IMR-90 (cell line): ENCODE measurements around the gene ZNF212. TPM values are rescaled to one million over a fixed set of nuclear protein-coding genes. Genes with fewer than 3 reads are reported as not detected.

Experiments used
- ATAC-seq: fragments of 200-7000 bp; cut with Tn5 transposase; 2 replicates; pipeline ENCODE4 v1.9.1; 2020; ENCODE audit warnings: low read depth, mild to moderate bottlenecking, moderate library complexity
- BruUV-seq: library from RNA; stranded (reverse); fragments of 400-500 nt; replicated peaks from 2 replicates; lab custom pipeline; 2021; lab: Mats Ljungman, UMichigan
- CTCF ChIA-PET: fragments of 300-600 bp; formaldehyde crosslinking; extraction: SDS; loops from one replicate; lab custom pipeline; 2021; ENCODE audit warnings: antibody characterized with exemption; lab: Yijun Ruan, JAX
- POLR2A ChIA-PET: fragments of 300-600 bp; sonication (Branson Sonifier 250); formaldehyde crosslinking; loops from one replicate; lab custom pipeline; 2022; ENCODE audit warnings: antibody characterized with exemption; ENCODE audit not compliant: unreplicated experiment; lab: Charles Lee
- DNase-seq: peaks from one replicate; pipeline ENCODE4 v3.0.0; 2013
- H2AFZ ChIP-seq: replicated peaks from 2 replicates; pipeline ENCODE3; 2013; ENCODE audit warnings: low read length, mild to moderate bottlenecking; ENCODE audit not compliant: poor library complexity
- H2AK5ac ChIP-seq: 2 replicates; pipeline ENCODE4 v1.6.1; 2013; ENCODE audit warnings: low read depth, low read length, inconsistent platforms
- H2AK9ac ChIP-seq: replicated peaks from 2 replicates; pipeline ENCODE3; 2013; ENCODE audit warnings: mild to moderate bottlenecking, low read depth, low read length, moderate library complexity; ENCODE audit not compliant: poor library complexity
- H2BK120ac ChIP-seq: 2 replicates; pipeline ENCODE4 v1.6.1; 2013; ENCODE audit warnings: low read depth, low read length, inconsistent platforms
- H2BK15ac ChIP-seq: 3 replicates; pipeline ENCODE4 v1.6.1; 2013; ENCODE audit warnings: low read depth, low read length, inconsistent platforms
- H2BK20ac ChIP-seq: 2 replicates; pipeline ENCODE4 v1.6.1; 2013; ENCODE audit warnings: low read depth, mild to moderate bottlenecking, inconsistent platforms, low read length, moderate library complexity
- H2BK5ac ChIP-seq: 2 replicates; pipeline ENCODE4 v1.6.1; 2013; ENCODE audit warnings: mild to moderate bottlenecking, low read depth, low read length, inconsistent platforms; ENCODE audit not compliant: poor library complexity, severe bottlenecking
- H3K14ac ChIP-seq: replicated peaks from 2 replicates; pipeline ENCODE4 v1.6.1; 2013; ENCODE audit warnings: low read depth, low read length, inconsistent platforms
- H3K18ac ChIP-seq: 2 replicates; pipeline ENCODE4 v1.6.1; 2013; ENCODE audit warnings: low read depth, low read length, control low read depth
- H3K23ac ChIP-seq: 2 replicates; pipeline ENCODE4 v1.6.1; 2013; ENCODE audit warnings: low read depth, low read length, inconsistent platforms
- H3K27ac ChIP-seq: 2 replicates; pipeline ENCODE4 v1.5.1; 2013; ENCODE audit warnings: mild to moderate bottlenecking, control low read depth, low read length; ENCODE audit not compliant: insufficient read depth
- H3K27me3 ChIP-seq: 2 replicates; pipeline ENCODE4 v1.6.1; 2013; ENCODE audit warnings: low read length; ENCODE audit not compliant: control insufficient read depth, insufficient read depth
- H3K36me3 ChIP-seq: 2 replicates; pipeline ENCODE4 v1.6.1; 2013; ENCODE audit warnings: low read length, mixed read lengths; ENCODE audit not compliant: control insufficient read depth, insufficient read depth
- H3K4ac ChIP-seq: 2 replicates; pipeline ENCODE4 v1.6.1; 2013; ENCODE audit warnings: low read depth, low read length, inconsistent platforms
- H3K4me1 ChIP-seq: 2 replicates; pipeline ENCODE4 v1.6.1; 2013; ENCODE audit warnings: low read length, mixed read lengths; ENCODE audit not compliant: control insufficient read depth, insufficient read depth
- H3K4me2 ChIP-seq: 2 replicates; pipeline ENCODE4 v1.6.1; 2013; ENCODE audit warnings: low read depth, mild to moderate bottlenecking, control low read depth, low read length, moderate library complexity
- H3K4me3 ChIP-seq: 2 replicates; pipeline ENCODE4 v1.5.1; 2013; ENCODE audit warnings: low read depth, mild to moderate bottlenecking, control low read depth, low read length, moderate library complexity; ENCODE audit not compliant: insufficient read depth
- H3K56ac ChIP-seq: 2 replicates; pipeline ENCODE4 v1.6.1; 2013; ENCODE audit warnings: low read length, inconsistent platforms; ENCODE audit not compliant: insufficient read depth; ENCODE audit errors: extremely low read depth
- H3K79me1 ChIP-seq, 2 experiments: 2 replicates each; pipeline ENCODE4 v1.6.1; 2013; ENCODE audit warnings: low read length in 2 of 2, inconsistent platforms in 1 of 2, low read depth in 1 of 2
- H3K9ac ChIP-seq: 2 replicates; pipeline ENCODE4 v1.6.1; 2013; ENCODE audit warnings: low read depth, low read length, control low read depth
- H3K9me1 ChIP-seq: 2 replicates; pipeline ENCODE4 v1.6.1; 2013; ENCODE audit warnings: low read length, inconsistent platforms; ENCODE audit not compliant: insufficient read depth
- H3K9me3 ChIP-seq: 2 replicates; pipeline ENCODE4 v1.6.1; 2013; ENCODE audit warnings: low read length; ENCODE audit not compliant: control insufficient read depth, insufficient read depth
- H4K20me1 ChIP-seq: 2 replicates; pipeline ENCODE4 v1.6.1; 2013; ENCODE audit warnings: low read length, inconsistent platforms; ENCODE audit not compliant: insufficient read depth
- H4K5ac ChIP-seq: 2 replicates; pipeline ENCODE4 v1.6.1; 2013; ENCODE audit warnings: mild to moderate bottlenecking, low read depth, low read length, control low read depth
- H4K8ac ChIP-seq, 2 experiments: 2 replicates each; pipeline ENCODE4 v1.6.1; 2013; ENCODE audit warnings: low read depth in 2 of 2, low read length in 2 of 2, control low read depth in 1 of 2, inconsistent platforms in 1 of 2
- H4K91ac ChIP-seq: 2 replicates; pipeline ENCODE4 v1.6.1; 2013; ENCODE audit warnings: low read depth, low read length, inconsistent platforms; ENCODE audit not compliant: insufficient read depth
- BHLHE40 ChIP-seq: fragments of 150-350 bp; IDR thresholded peaks from 2 replicates; pipeline ENCODE4 v1.6.1; 2016; ENCODE audit warnings: mild to moderate bottlenecking, low read depth, low read length
- CEBPB ChIP-seq: IDR thresholded peaks from 2 replicates; pipeline ENCODE4 v1.6.1; 2012; ENCODE audit warnings: low read depth, low read length, improper control_type of control experiment
- CHD1 ChIP-seq: IDR thresholded peaks from 2 replicates; pipeline ENCODE4 v1.6.1; 2012; ENCODE audit warnings: low read depth, low read length, improper control_type of control experiment
- CTCF ChIP-seq: conservative IDR thresholded peaks from 2 replicates; pipeline ENCODE4 v1.5.1; 2012; ENCODE audit warnings: mild to moderate bottlenecking, low read depth, low read length, improper control_type of control experiment
- ELK1 ChIP-seq: fragments of 150-350 bp; IDR thresholded peaks from 2 replicates; pipeline ENCODE4 v1.6.1; 2016; ENCODE audit warnings: low read depth, mild to moderate bottlenecking, low read length, moderate library complexity, borderline replicate concordance
- FOS ChIP-seq: fragments of 150-350 bp; IDR thresholded peaks from 2 replicates; pipeline ENCODE4 v1.6.1; 2016; ENCODE audit warnings: low read depth, low read length
- MAFK ChIP-seq: IDR thresholded peaks from 2 replicates; pipeline ENCODE4 v1.6.1; 2012; ENCODE audit warnings: low read depth, low read length, improper control_type of control experiment
- MXI1 ChIP-seq: IDR thresholded peaks from 2 replicates; pipeline ENCODE4 v1.6.1; 2012; ENCODE audit warnings: low read depth, mild to moderate bottlenecking, low read length, moderate library complexity, borderline replicate concordance
- NFE2L2 ChIP-seq: fragments of 150-350 bp; IDR thresholded peaks from 2 replicates; pipeline ENCODE4 v1.6.1; 2016; ENCODE audit warnings: low read depth, mild to moderate bottlenecking, low read length
- POLR2A ChIP-seq: IDR thresholded peaks from 2 replicates; pipeline ENCODE4 v1.6.1; 2012; ENCODE audit warnings: mild to moderate bottlenecking, low read depth, low read length
- RAD21 ChIP-seq: IDR thresholded peaks from 2 replicates; pipeline ENCODE4 v1.6.1; 2012; ENCODE audit warnings: low read length, improper control_type of control experiment
- RCOR1 ChIP-seq: IDR thresholded peaks from 2 replicates; pipeline ENCODE4 v1.6.1; 2012; ENCODE audit warnings: mild to moderate bottlenecking, low read length, improper control_type of control experiment; ENCODE audit not compliant: insufficient replicate concordance
- RFX5 ChIP-seq: IDR thresholded peaks from 2 replicates; pipeline ENCODE4 v1.8.0; 2012; ENCODE audit warnings: low read depth, mild to moderate bottlenecking, low read length, moderate library complexity
- SMC3 ChIP-seq: fragments of 150-350 bp; IDR thresholded peaks from 2 replicates; pipeline ENCODE4 v1.6.1; 2016; ENCODE audit warnings: low read depth, mild to moderate bottlenecking, antibody characterized with exemption, low read length, moderate library complexity
- USF2 ChIP-seq: fragments of 150-350 bp; IDR thresholded peaks from 2 replicates; pipeline ENCODE4 v1.6.1; 2017; ENCODE audit warnings: mild to moderate bottlenecking, antibody characterized with exemption, low read length, low read depth
- WGBS, 2 experiments: methylation state at CpG; one replicate each; pipeline versions ENCODE4 v1.1.5 to v1.1.7; 2013; ENCODE audit warnings: missing lambda C conversion rate in 2 of 2; ENCODE audit not compliant: insufficient read length in 1 of 2; ENCODE audit errors: extremely low coverage in 2 of 2; 5-methylcytosine and 5-hydroxymethylcytosine counted together
- dilution Hi-C: fragments of 300-500 bp; cut with HindIII; formaldehyde crosslinking; loops from one replicate; pipeline ENCODE4 v1.14.3; 2018; ENCODE audit warnings: low sequenced_read_pairs; ENCODE audit not compliant: unreplicated experiment
- in situ Hi-C: fragments of 300-500 bp; cut with MboI; formaldehyde crosslinking; loops from 3 replicates; pipeline ENCODE4 v1.14.3; 2019; ENCODE audit warnings: low sequenced_read_pairs, inconsistent platforms, mixed read lengths
- intact Hi-C: fragments of 100-400 bp; cut with micrococcal nuclease; formaldehyde crosslinking; loops from 2 replicates; pipeline ENCODE4 v1.10.0; 2022
- polyA plus RNA-seq, 3 experiments: library from polyadenylated mRNA; depleted of rRNA; stranded (reverse); fragments of >200 nt; gene quantifications; 2 replicates each; pipeline ENCODE4 v1.2.3, GENCODE V29; 2012; ENCODE audit warnings: low replicate concordance in 1 of 3
- total RNA-seq: library from RNA; depleted of rRNA; stranded (reverse); fragments of >200 nt; gene quantifications from 2 replicates; pipeline ENCODE4 v1.2.3, GENCODE V29; 2012

ZNF212 gene
- total and polyA plus RNA-seq, 2 of the 4 experiments (the other 2 are of a cell fraction) = 3.8 to 5.1 TPM

- dilution Hi-C loops (no loop called here), in situ Hi-C loops (no loop called here), intact Hi-C loops (no loop called here)
- Histone ChIP-seq H3K14ac (no peak overlapping the region), H3K27ac (no peak overlapping the region), H2AK9ac (no peak overlapping the region), H2BK5ac (no peak overlapping the region), H2AFZ (no peak overlapping the region), H3K9ac (no peak overlapping the region), H4K5ac (no peak overlapping the region), H3K18ac (no peak overlapping the region), H2BK20ac (no peak overlapping the region), H4K20me1 (no peaks in the 10 kb centered on the region; the same call in 1 of the 2 replicates), H3K9me3 (no peaks in the 10 kb centered on the region), H3K27me3 (no peaks in the 10 kb centered on the region), H3K9me1 (peaks cover 6% of the 10 kb centered on the region; the same call in 1 of the 2 replicates), H3K79me1 (peaks cover 6 to 43% of the 10 kb centered on the region in 2 experiments; a peak in 3 of 4 replicates), H3K56ac (no peak overlapping the region), H3K4me2 (no peak overlapping the region), H3K4me1 (peaks cover 3% of the 10 kb centered on the region), H2BK15ac (no peak overlapping the region), H4K91ac (no peak overlapping the region), H3K4me3 (no peak overlapping the region), H3K4ac (no peak overlapping the region), H2AK5ac (no peak overlapping the region), H4K8ac (no peak overlapping the region), H3K23ac (no peak overlapping the region), H2BK120ac (no peak overlapping the region), H3K36me3 (peaks cover 60% of the 10 kb centered on the region)
- 60% methylated on average over 1 of the region's 10 CpGs; no CpG with 5 or more reads in 1 of the 2 experiments for WGBS, 2 experiments
- POLR2A ChIA-PET = no interaction called here
- ATAC-seq = no peak
- DNase-seq = no peak
- CTCF ChIA-PET = no interaction called here
- no TSS peak for BruUV-seq
- TF ChIP-seq NFE2L2 (no peak), CEBPB (no peak), ELK1 (no peak), CHD1 (no peak), RCOR1 (no peak), CTCF (no peak), SMC3 (no peak), POLR2A (no peak), BHLHE40 (no peak), RAD21 (no peak), USF2 (no peak), RFX5 (no peak), FOS (no peak), MXI1 (no peak), MAFK (no peak)
Observed at GRCh38 chr7:149218469-149219420, 20.7 kb upstream of the ZNF212 start.
